GM18505 (cell line): Measurements from ENCODE around the gene LRRC43.
"Not testable (repeated sequence)": the region's sequence is repeated elsewhere in the genome, so short reads cannot be mapped to it uniquely, and the experiment has no call there.

Source experiments
- ATAC-seq: cut with Tn5 transposase; IDR thresholded peaks from one replicate; pipeline ENCODE4 v1.9.1; 2021; ENCODE audit not compliant: unreplicated experiment
- POLR2A ChIP-seq: IDR thresholded peaks from 4 replicates; pipeline ENCODE4 v1.6.1; 2011; ENCODE audit warnings: borderline replicate concordance; ENCODE audit not compliant: insufficient read depth, insufficient read length; ENCODE audit errors: extremely low read depth

Gene LRRC43

DNA sequence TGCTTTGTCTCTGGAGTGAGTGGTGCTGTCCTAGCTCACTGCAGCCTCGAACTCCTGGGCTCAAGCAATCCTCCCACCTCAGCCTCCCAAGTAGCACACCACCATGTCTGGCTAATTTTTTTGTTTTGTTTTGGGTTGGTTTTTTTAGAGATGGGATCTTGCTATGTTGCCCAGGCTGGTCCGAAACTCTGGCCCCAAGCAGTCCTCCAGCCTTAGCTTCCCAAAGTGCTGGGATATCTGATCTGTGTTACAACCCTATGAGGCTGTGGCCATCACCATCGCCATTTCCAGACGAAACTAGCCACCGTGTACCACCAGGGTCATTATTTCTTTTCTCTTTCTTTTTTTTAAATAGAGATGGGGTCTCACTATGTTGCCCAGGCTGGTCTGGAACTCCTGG is 11.5 kb upstream of the LRRC43 start:
- no peak for ATAC-seq
- no peak for TF ChIP-seq POLR2A

DNA sequence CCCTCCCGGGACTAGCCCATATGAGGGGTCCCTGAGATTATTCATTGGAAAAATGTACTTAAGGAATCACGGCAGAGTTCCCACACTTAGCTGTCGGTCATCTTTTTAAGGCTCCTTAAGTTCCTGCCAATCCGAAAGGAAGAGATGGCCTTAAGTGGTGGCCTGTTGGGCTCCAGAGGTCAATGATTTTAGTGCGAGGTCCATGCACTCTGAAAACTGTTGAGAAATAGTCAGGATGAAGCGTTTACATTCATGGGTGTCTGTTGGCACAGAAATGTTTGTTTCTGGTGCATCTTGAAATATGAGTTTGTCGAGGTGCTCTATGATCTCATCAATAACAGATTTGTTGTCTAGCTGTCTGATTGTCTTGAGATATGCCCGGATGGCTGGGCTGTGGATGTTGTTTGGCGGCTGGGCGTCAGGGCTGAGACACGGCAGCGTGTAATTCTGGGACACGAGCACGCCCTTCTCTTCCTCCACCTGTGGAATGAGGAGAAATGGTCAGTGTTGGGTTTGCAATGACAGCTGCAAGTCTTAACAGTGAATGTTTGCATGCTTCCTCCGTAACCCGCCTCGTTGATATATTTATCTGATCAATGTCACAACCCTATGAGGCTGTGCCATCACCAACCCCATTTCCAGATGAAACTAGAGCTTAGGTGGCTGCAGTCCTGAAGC is 10.5 kb upstream of the LRRC43 start:
- ATAC-seq = no peak
- no peak for TF ChIP-seq POLR2A

DNA sequence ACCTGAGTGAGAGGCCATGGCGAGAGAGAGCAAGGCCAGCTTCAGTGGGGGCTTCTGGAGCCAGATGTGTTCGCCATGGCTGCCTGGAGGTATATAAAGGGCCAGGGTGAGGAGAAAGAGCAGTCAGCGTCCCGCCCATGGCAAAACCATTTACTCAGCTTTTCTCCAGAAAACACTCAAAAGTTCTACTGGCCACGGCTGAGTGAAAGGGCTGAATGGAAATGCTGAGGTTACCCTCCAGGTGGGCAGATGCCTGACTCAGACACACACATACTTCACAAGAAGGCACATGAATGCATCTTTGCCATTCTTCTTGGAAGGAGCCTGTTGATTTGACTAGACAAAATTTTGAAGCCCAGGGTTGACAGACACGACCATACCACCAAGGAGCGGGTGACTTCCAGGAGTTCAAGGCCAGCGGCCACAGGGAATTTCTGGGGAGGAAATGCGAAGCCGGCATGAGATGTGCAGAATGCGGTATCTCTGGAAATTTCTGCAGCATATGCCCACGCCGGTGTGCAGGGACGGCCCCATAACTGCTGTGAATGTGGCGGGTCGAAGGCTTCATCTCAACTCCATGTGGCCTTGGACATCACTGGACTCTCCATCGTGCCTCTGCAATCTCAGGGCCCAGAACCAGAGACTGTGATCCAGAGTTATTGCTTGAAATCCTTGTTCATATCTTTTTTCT is 8.6 kb upstream of the LRRC43 start, which contains the start of gene IL31:
IL31 (minus strand) TSS at position 67 of the 691 bp plus-strand sequence; CDS start at position 18, 49 bp downstream.
- ATAC-seq = no peak
- TF ChIP-seq POLR2A = no peak

DNA sequence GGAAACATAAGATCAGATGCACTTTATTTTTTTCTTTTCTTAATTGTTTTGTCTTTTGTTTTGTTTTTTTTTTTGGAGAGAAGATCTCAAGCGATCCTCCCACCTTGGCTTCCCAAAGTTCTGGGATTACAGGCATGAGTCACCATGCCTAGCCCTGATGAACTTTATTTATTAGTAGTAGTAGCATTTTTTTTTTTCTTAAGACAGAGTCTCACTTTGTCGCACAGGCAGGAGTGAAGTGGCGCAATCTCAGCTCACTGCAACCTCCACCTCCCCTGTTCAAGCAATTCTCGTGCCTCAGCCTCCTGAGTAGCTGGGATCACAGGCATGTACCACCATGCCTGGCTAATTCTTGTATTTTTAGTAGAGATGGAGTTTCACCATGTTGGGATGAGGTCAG is 6.5 kb upstream of the LRRC43 start:
- not testable (repeated sequence) for ATAC-seq

DNA sequence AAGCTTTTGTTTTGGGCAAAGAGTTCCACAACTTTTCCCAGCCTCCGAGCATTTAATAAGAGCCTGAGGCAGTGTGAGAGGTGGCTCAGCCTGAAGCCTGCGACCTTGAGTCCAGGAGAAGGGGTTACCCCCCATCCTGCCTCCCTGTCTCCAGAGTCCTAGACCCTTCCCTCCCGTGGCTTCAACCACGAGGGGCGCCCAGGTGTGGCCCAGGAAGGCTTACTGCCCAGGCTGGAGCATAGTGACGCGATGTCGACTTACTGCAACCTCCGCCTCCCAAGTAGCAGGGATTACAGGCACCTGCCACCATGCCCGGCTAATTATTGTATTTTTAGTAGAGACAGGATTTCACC is 641 bp downstream of the LRRC43 start:
- ATAC-seq = no peak
- TF ChIP-seq POLR2A = no peak

DNA sequence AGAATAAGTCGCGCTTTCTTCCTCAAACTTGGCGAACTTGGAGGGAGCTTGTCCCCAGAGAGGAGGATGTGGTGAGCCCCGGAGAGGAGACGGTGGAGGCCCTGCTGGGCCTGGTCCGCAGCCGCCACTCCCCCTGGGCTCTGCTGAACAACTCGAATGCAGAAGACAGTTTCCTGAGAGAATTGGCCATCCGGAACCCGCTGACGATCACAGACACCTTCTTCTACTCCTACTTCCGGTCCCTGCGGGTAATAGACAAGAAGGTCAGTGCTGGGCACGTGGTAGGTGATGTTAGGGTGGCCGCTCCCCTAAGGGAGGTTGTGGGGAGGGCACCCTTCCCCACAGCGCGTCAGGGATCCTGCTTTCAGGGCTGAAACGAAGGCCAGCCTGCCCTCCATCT is 1.6 kb downstream of the LRRC43 start:
- no peak for TF ChIP-seq POLR2A
- ATAC-seq = no peak

DNA sequence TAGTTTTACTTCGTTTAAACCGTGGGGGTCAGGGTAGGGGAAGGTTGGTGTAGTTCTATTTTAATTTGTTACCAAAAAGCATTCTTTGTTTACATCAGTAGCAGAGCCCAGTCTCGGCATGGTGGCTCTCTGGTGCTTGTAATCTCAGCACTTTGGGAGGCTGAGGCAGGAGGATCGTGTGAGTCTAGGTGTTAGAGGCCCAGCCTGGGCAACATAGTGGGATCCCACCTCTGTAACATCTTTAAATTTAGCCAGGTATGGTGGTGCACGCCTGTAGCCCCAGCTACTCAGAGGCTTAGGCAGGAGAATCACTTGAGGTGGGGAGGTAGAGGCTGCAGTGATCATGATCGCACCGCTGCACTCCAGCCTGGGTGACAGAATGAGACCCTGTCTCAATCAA is 2.2 kb downstream of the LRRC43 start:
- TF ChIP-seq POLR2A = no peak
- ATAC-seq = no peak

DNA sequence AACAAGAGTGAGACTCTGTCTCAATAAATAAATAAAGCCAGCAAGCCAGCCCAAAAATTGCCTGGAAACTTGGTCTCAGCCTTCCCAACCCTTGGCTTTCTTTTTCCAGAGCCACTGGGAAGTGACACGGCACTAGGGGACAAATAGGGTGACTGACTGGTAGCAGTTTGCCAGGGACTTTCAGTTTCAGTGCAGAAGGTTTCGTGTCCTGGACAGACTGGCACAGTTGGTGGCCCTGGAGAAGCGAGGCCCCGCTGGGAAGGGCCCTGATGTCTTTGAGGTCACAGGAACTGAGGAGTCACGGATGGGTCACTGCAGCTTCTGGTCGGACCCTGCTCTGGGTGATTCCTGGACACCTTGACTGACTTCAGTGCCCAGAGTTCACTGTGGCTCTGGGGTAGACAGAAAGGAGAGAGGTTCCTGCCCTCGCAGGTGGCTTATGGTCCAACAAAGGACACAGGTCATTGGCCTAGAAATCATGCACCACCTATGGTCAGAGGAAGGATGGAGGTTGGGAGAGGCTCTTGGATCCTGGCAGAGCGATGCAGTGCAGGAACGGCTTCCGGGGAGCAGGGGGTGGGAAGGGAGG is 2.7 kb downstream of the LRRC43 start:
- no peak for ATAC-seq

DNA sequence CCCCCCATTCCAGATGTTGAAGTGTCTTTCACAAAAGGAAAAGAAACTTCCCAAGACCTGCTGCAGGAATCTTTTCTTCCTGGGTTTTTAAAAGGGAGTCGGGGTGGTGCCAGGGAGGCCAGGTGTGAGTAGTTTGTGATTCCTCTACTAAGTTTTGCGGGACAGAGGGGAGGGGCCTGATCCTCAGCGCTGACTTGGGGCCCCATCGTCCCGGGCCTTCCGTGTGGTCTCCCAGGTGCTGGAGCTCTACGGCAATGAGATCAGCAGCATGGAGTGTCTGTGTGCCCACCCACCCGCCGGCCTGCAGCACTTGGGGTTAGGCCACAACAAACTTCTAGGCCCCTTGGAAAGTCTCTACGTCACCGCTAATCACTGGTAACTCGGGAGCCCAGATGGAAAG is 4.5 kb downstream of the LRRC43 start:
- no peak for TF ChIP-seq POLR2A
- ATAC-seq = no peak

More for the DNA sequence above, 2.7 kb downstream of the LRRC43 start:
- no peak for TF ChIP-seq POLR2A

DNA sequence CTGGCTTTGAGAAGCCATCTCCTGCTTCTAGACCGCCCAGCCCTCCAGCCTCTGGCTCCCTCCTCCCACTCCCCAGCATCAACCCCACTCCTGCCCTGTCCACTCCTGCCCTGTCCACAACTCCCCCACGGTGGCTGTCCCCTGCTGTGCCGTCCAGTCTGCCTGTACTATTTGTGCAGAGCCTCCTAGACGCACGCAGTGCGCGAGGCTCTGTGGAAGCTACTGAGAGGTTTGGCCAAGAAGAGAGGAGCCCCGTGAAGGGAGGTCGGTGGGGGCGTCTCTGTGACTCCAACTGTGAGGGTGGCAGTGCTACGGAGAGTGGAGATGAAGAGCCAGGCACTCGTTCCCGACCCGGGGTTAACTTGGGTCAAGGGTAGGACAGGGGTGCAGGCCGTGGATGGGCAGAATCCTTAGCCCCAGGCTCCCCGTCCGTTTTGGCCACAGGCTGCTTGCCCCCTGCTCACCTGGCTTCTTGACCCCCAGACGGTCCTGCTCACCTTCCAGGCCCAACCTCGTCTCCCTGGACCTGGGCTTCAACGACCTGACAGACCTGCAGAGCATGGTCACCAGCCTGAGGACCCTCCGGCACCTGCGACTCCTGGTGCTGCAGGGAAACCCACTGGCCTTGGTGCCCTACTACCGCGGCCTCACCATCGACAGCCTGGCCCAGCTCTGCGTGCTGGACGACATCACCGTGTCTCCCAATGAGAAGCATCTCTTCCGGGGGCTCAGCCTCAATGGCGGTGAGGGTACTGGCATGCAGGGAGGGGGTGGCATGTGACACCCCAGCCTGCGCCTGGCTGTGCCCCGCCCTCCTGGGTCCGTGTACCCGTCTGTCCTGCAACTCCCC is 6.9 kb downstream of the LRRC43 start:
- TF ChIP-seq POLR2A = no peak
- ATAC-seq = no peak

DNA sequence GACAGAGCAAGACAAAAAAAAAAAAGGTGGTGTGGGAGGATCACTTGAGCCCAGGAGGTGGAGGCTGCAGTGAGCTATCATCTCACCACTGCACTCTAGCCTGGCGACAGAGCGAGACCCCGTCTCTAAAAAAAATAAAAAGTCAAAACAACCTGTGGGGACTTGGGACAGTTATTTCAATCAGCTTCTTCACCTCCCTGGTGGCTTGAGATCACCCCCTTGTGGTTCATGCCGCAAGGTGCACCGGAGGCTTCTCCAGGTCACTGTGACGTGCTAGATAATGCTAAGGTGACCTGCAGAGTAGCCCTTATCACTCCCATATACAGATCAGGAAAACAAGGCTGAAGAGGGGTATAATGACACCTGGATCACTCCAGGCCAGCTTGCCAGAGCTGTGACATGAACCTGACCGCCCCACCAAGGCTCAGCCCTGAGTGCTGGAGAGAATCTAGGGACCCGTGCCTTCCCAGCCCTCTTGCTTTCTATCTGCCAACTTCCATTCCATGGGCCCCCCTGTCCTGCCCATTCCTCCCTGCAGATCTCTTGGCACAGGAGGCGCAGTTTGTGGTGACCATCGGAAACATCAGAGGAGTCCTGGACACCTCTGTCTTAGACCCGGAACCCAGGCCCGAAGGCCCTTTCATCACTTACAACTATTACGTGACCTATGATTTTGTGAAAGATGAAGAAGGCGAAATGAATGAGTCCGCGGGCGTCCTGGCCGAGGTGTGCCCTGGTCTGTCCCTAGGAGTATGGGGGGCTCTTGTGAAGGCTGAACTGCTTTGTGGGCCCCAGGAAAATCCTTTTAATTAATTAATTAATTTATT is 8.1 kb downstream of the LRRC43 start:
- TF ChIP-seq POLR2A = no peak
- no peak for ATAC-seq

DNA sequence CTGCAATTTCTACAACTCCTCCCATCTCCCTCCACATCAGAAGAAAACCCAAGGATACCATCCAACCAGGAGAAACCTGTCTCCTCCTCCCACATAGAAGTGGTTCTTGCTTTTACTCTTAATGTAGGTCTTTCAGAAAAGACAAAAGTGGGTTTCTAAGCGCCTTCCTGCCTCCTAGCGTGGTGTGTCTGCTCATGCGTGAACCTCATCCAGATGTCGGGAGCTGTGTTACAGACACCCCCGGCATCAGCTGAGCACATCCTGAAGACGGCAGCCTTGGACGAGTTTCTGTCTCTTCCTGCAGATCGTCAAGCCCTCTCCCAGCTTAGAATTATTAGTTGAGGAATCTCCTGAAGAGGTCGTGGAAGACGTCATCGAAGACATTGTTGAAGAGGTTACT is 9.5 kb downstream of the LRRC43 start:
- no peak for ATAC-seq
- TF ChIP-seq POLR2A = no peak

DNA sequence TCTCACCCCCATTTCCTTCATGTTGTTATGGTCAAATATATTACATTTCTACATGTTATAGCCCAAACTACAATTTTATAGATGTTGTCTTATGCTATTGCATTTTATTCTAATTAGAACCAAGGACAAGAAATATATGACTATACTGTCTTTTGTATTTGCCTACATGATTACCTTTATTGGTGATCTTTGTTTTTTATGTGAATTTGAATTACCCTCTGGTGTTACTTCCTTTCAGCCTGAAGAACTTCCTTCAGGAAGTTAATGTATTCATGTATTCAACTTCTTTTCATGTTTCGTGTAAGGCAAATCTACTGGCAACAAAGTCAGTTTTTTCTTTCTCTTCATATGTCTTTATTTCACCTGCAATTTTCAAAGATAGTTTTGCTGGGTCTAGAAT is 11.9 kb downstream of the LRRC43 start:
- no peak for ATAC-seq
- no peak for TF ChIP-seq POLR2A
